HEK293 (cell line): ENCODE data around the gene KRTAP4-7.
"Not testable (repeated sequence)": the region's sequence is repeated elsewhere in the genome, so short reads cannot be mapped to it uniquely, and the experiment has no call there.

Experiments
- CTCF ChIA-PET: fragments of 350-600 bp; formaldehyde crosslinking; extraction: SDS; loops from one replicate; lab custom pipeline; 2021; ENCODE audit warnings: antibody characterized with exemption; lab: Yijun Ruan, JAX
- POLR2A ChIA-PET: fragments of 300-600 bp; formaldehyde crosslinking; extraction: SDS; loops from one replicate; lab custom pipeline; 2020; ENCODE audit warnings: antibody characterized with exemption, inconsistent platforms; lab: Yijun Ruan, JAX
- H3K27ac ChIP-seq: fragments of 200-500 bp; sonication (Bioruptor generic); 2 replicates; pipeline ENCODE4 v1.5.1; 2014; ENCODE audit warnings: low read depth, low read length, control low read depth, inconsistent platforms; ENCODE audit errors: extremely low read depth
- H3K36me3 ChIP-seq, 2 experiments: fragments of 200-500 bp in 1 of 2; sonication (Bioruptor generic) in 1 of 2; 1 replicate in 1 of 2; 2 replicates in 1 of 2; pipeline ENCODE4 v1.5.1; 2014 to 2017; ENCODE audit warnings: inconsistent platforms in 2 of 2, low read length in 2 of 2; ENCODE audit not compliant: control insufficient read depth in 2 of 2, insufficient read depth in 1 of 2
- H3K4me1 ChIP-seq: fragments of 200-500 bp; sonication (Bioruptor generic); 2 replicates; pipeline ENCODE4 v1.5.1; 2014; ENCODE audit warnings: mild to moderate bottlenecking, low read length, inconsistent platforms; ENCODE audit not compliant: control insufficient read depth, insufficient read depth
- H3K4me3 ChIP-seq: 2 replicates; pipeline ENCODE4 v1.5.1; 2011; ENCODE audit warnings: low read depth, mild to moderate bottlenecking, control low read depth, low read length, moderate library complexity
- H3K9me3 ChIP-seq: fragments of 200-500 bp; sonication (Bioruptor generic); 2 replicates; pipeline ENCODE4 v1.5.1; 2014; ENCODE audit warnings: low read depth, low read length, inconsistent platforms; ENCODE audit not compliant: control insufficient read depth, insufficient read depth
- HOXD13 ChIP-seq: sonication (generic); formaldehyde crosslinking; IDR thresholded peaks from 2 replicates; pipeline ENCODE4 v1.8.0; 2022; ENCODE audit warnings: missing genetic modification reagents, borderline replicate concordance
- KLF8 ChIP-seq: fragments of 450-650 bp; formaldehyde crosslinking; IDR thresholded peaks from 2 replicates; pipeline ENCODE4 v1.5.1; 2016; ENCODE audit warnings: missing biosample characterization, missing genetic modification characterization
- SALL2 ChIP-seq: fragments of 450-650 bp; formaldehyde crosslinking; IDR thresholded peaks from 2 replicates; pipeline ENCODE4 v1.5.0; 2017; ENCODE audit warnings: missing biosample characterization, mild to moderate bottlenecking, missing genetic modification characterization, borderline replicate concordance
- SCRT2 ChIP-seq: fragments of 450-650 bp; formaldehyde crosslinking; IDR thresholded peaks from 2 replicates; pipeline ENCODE4 v1.5.1; 2016; ENCODE audit warnings: missing biosample characterization, missing genetic modification characterization
- SETDB1 ChIP-seq: IDR thresholded peaks from one replicate; pipeline ENCODE4 v1.6.1; 2017; ENCODE audit warnings: mild to moderate bottlenecking, low read length, moderate library complexity, mixed read lengths; ENCODE audit not compliant: insufficient read length
- TCF7L2 ChIP-seq: IDR thresholded peaks from 2 replicates; pipeline ENCODE4 v1.6.1; 2011; ENCODE audit warnings: low read depth, mild to moderate bottlenecking, inconsistent platforms, low read length, moderate library complexity, borderline replicate concordance
- ZBTB1 ChIP-seq: fragments of 450-650 bp; formaldehyde crosslinking; IDR thresholded peaks from 2 replicates; pipeline ENCODE4 v1.5.1; 2016; ENCODE audit warnings: missing biosample characterization, missing genetic modification characterization
- ZNF140 ChIP-seq: fragments of 450-650 bp; formaldehyde crosslinking; IDR thresholded peaks from 2 replicates; pipeline ENCODE4 v1.5.1; 2016; ENCODE audit warnings: missing biosample characterization, missing genetic modification characterization
- ZNF174 ChIP-seq: fragments of 450-650 bp; formaldehyde crosslinking; IDR thresholded peaks from 2 replicates; pipeline ENCODE4 v1.5.0; 2017; ENCODE audit warnings: missing biosample characterization, mild to moderate bottlenecking, missing genetic modification characterization
- ZNF335 ChIP-seq: fragments of 450-650 bp; formaldehyde crosslinking; conservative IDR thresholded peaks from 2 replicates; pipeline ENCODE4 v1.5.1; 2016; ENCODE audit warnings: missing biosample characterization, missing genetic modification characterization
- ZNF354C ChIP-seq: fragments of 450-650 bp; formaldehyde crosslinking; IDR thresholded peaks from 2 replicates; pipeline ENCODE4 v1.5.1; 2016; ENCODE audit warnings: missing biosample characterization, missing genetic modification characterization, low read depth, borderline replicate concordance
- ZNF501 ChIP-seq: fragments of 450-650 bp; formaldehyde crosslinking; IDR thresholded peaks from 2 replicates; pipeline ENCODE4 v1.5.1; 2016; ENCODE audit warnings: missing biosample characterization, missing genetic modification characterization
- ZNF529 ChIP-seq: fragments of 450-650 bp; formaldehyde crosslinking; IDR thresholded peaks from 2 replicates; pipeline ENCODE4 v1.5.1; 2017; ENCODE audit warnings: missing genetic modification characterization, missing biosample characterization; ENCODE audit not compliant: insufficient replicate concordance
- ZNF549 ChIP-seq: fragments of 450-650 bp; IDR thresholded peaks from 2 replicates; pipeline ENCODE4 v1.5.1; 2018; ENCODE audit warnings: missing biosample characterization, missing genetic modification characterization, mild to moderate bottlenecking, inconsistent platforms, moderate library complexity
- ZNF629 ChIP-seq: fragments of 450-650 bp; formaldehyde crosslinking; IDR thresholded peaks from 2 replicates; pipeline ENCODE4 v1.5.1; 2017; ENCODE audit warnings: missing biosample characterization, missing genetic modification characterization
- ZNF791 ChIP-seq: fragments of 450-650 bp; formaldehyde crosslinking; IDR thresholded peaks from 2 replicates; pipeline ENCODE4 v1.5.1; 2016; ENCODE audit warnings: missing biosample characterization, missing genetic modification characterization
- ZSCAN23 ChIP-seq: fragments of 450-650 bp; formaldehyde crosslinking; IDR thresholded peaks from 2 replicates; pipeline ENCODE4 v1.5.1; 2016; ENCODE audit warnings: missing biosample characterization, missing genetic modification characterization
- TF ChIP-seq, protein P1 (sequence below): fragments of 450-650 bp; formaldehyde crosslinking; IDR thresholded peaks from 2 replicates; pipeline ENCODE4 v1.5.1; 2016; ENCODE audit warnings: missing biosample characterization, missing genetic modification characterization
- TF ChIP-seq, protein P2 (sequence below): fragments of 450-650 bp; formaldehyde crosslinking; IDR thresholded peaks from 2 replicates; pipeline ENCODE4 v1.5.1; 2016; ENCODE audit warnings: missing biosample characterization, missing genetic modification characterization, borderline replicate concordance
- TF ChIP-seq, protein P3 (sequence below): fragments of 450-650 bp; formaldehyde crosslinking; optimal IDR thresholded peaks from 2 replicates; pipeline ENCODE3; 2016; ENCODE audit warnings: missing biosample characterization, mild to moderate bottlenecking, missing genetic modification characterization
- TF ChIP-seq, protein P4 (sequence below): fragments of 450-650 bp; formaldehyde crosslinking; IDR thresholded peaks from 2 replicates; pipeline ENCODE4 v1.5.1; 2016; ENCODE audit warnings: missing biosample characterization, missing genetic modification characterization, low read depth
- TF ChIP-seq, protein P5 (sequence below): fragments of 450-650 bp; formaldehyde crosslinking; IDR thresholded peaks from 2 replicates; pipeline ENCODE4 v1.5.1; 2016; ENCODE audit warnings: missing biosample characterization, missing genetic modification characterization, borderline replicate concordance

KRTAP4-7 gene

DNA sequence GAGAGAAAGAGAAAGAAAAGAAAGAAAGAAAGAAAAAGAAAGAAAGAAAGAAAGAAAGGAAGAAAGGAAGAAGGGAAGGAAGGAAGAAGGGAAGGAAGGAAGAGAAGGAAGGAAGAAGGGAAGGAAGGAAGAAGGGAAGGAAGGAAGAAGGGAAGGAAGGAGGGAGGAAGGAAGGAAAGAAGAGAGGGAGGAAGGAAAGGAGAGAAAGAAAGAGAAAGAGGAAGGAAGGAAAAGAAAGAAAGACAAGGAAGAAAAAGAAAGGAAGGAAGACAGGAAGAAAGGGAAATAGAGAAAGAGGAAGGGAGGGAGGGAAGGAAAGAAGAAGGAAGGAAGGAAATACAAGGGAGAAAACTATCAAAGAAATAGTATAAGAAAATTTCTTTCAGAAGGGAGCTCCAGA, 7.2 kb upstream of the KRTAP4-7 start (continued):
- TF ChIP-seq, protein P1, sequence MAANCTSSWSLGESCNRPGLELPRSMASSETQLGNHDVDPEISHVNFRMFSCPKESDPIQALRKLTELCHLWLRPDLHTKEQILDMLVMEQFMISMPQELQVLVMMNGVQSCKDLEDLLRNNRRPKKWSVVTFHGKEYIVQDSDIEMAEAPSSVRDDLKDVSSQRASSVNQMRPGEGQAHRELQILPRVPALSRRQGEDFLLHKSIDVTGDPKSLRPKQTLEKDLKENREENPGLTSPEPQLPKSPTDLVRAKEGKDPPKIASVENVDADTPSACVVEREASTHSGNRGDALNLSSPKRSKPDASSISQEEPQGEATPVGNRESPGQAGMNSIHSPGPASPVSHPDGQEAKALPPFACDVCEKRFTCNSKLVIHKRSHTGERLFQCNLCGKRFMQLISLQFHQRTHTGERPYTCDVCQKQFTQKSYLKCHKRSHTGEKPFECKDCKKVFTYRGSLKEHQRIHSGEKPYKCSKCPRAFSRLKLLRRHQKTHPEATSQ (tag by site-specific recombination), result no peak
- TF ChIP-seq ZBTB1, result no peak
- TF ChIP-seq HOXD13 (CRISPR knock-in tag), result no peak
- no peak for TF ChIP-seq ZNF354C (tag by site-specific recombination)
- TF ChIP-seq ZNF174 (tag by site-specific recombination), result no peak
- TF ChIP-seq, protein P2, sequence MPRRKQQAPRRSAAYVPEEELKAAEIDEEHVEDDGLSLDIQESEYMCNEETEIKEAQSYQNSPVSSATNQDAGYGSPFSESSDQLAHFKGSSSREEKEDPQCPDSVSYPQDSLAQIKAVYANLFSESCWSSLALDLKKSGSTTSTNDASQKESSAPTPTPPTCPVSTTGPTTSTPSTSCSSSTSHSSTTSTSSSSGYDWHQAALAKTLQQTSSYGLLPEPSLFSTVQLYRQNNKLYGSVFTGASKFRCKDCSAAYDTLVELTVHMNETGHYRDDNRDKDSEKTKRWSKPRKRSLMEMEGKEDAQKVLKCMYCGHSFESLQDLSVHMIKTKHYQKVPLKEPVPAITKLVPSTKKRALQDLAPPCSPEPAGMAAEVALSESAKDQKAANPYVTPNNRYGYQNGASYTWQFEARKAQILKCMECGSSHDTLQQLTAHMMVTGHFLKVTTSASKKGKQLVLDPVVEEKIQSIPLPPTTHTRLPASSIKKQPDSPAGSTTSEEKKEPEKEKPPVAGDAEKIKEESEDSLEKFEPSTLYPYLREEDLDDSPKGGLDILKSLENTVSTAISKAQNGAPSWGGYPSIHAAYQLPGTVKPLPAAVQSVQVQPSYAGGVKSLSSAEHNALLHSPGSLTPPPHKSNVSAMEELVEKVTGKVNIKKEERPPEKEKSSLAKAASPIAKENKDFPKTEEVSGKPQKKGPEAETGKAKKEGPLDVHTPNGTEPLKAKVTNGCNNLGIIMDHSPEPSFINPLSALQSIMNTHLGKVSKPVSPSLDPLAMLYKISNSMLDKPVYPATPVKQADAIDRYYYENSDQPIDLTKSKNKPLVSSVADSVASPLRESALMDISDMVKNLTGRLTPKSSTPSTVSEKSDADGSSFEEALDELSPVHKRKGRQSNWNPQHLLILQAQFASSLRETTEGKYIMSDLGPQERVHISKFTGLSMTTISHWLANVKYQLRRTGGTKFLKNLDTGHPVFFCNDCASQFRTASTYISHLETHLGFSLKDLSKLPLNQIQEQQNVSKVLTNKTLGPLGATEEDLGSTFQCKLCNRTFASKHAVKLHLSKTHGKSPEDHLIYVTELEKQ (tag by site-specific recombination), result no peak
- TF ChIP-seq SALL2 (tag by site-specific recombination), result peak; percentile 56; the same call in 1 of the 2 replicates
- TF ChIP-seq, protein P3, sequence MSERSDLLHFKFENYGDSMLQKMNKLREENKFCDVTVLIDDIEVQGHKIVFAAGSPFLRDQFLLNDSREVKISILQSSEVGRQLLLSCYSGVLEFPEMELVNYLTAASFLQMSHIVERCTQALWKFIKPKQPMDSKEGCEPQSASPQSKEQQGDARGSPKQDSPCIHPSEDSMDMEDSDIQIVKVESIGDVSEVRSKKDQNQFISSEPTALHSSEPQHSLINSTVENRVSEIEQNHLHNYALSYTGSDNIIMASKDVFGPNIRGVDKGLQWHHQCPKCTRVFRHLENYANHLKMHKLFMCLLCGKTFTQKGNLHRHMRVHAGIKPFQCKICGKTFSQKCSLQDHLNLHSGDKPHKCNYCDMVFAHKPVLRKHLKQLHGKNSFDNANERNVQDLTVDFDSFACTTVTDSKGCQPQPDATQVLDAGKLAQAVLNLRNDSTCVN, result no peak
- TF ChIP-seq, all 188 proteins: peak for 3

DNA sequence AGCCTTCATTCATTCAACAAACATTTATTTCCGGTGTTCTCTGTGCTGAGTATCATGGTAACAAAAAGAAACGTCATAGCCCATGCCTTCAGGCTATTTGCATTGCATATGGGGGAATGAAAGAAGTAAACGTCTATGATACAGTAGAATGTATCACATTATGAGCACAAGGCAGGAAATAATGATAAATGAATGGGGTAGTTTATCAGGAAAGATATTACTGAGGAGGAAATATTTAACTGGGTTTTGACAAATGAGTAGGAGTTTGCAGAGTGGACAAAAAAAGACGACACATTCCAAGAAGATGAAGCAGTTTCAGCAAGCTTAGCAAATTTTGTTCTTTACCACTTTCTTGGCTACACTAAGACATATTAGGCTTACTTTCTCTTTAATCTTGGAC, 1.3 kb upstream of the KRTAP4-7 start:
- Histone ChIP-seq H3K27ac (no peak overlapping the region), H3K4me3 (no peak overlapping the region), H3K4me1 (no peaks in the 10 kb centered on the region), H3K9me3 (no peaks in the 10 kb centered on the region), H3K36me3 (no peaks in the 10 kb centered on the region)
- TF ChIP-seq ZNF549 (tag by site-specific recombination) (no peak), SCRT2 (tag by site-specific recombination) (no peak), ZNF140 (no peak), SETDB1 (no peak), KLF8 (tag by site-specific recombination) (no peak), TCF7L2 (no peak), ZNF529 (no peak), ZSCAN23 (tag by site-specific recombination) (no peak), ZNF335 (tag by site-specific recombination) (no peak), ZNF791 (tag by site-specific recombination) (no peak), ZNF629 (no peak), ZNF501 (tag by site-specific recombination) (no peak)
- TF ChIP-seq, protein P4, sequence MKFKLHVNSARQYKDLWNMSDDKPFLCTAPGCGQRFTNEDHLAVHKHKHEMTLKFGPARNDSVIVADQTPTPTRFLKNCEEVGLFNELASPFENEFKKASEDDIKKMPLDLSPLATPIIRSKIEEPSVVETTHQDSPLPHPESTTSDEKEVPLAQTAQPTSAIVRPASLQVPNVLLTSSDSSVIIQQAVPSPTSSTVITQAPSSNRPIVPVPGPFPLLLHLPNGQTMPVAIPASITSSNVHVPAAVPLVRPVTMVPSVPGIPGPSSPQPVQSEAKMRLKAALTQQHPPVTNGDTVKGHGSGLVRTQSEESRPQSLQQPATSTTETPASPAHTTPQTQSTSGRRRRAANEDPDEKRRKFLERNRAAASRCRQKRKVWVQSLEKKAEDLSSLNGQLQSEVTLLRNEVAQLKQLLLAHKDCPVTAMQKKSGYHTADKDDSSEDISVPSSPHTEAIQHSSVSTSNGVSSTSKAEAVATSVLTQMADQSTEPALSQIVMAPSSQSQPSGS (tag by site-specific recombination), result no peak
- TF ChIP-seq, protein P5, sequence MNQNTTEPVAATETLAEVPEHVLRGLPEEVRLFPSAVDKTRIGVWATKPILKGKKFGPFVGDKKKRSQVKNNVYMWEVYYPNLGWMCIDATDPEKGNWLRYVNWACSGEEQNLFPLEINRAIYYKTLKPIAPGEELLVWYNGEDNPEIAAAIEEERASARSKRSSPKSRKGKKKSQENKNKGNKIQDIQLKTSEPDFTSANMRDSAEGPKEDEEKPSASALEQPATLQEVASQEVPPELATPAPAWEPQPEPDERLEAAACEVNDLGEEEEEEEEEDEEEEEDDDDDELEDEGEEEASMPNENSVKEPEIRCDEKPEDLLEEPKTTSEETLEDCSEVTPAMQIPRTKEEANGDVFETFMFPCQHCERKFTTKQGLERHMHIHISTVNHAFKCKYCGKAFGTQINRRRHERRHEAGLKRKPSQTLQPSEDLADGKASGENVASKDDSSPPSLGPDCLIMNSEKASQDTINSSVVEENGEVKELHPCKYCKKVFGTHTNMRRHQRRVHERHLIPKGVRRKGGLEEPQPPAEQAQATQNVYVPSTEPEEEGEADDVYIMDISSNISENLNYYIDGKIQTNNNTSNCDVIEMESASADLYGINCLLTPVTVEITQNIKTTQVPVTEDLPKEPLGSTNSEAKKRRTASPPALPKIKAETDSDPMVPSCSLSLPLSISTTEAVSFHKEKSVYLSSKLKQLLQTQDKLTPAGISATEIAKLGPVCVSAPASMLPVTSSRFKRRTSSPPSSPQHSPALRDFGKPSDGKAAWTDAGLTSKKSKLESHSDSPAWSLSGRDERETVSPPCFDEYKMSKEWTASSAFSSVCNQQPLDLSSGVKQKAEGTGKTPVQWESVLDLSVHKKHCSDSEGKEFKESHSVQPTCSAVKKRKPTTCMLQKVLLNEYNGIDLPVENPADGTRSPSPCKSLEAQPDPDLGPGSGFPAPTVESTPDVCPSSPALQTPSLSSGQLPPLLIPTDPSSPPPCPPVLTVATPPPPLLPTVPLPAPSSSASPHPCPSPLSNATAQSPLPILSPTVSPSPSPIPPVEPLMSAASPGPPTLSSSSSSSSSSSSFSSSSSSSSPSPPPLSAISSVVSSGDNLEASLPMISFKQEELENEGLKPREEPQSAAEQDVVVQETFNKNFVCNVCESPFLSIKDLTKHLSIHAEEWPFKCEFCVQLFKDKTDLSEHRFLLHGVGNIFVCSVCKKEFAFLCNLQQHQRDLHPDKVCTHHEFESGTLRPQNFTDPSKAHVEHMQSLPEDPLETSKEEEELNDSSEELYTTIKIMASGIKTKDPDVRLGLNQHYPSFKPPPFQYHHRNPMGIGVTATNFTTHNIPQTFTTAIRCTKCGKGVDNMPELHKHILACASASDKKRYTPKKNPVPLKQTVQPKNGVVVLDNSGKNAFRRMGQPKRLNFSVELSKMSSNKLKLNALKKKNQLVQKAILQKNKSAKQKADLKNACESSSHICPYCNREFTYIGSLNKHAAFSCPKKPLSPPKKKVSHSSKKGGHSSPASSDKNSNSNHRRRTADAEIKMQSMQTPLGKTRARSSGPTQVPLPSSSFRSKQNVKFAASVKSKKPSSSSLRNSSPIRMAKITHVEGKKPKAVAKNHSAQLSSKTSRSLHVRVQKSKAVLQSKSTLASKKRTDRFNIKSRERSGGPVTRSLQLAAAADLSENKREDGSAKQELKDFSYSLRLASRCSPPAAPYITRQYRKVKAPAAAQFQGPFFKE (tag by site-specific recombination), result no peak
- ChIA-PET CTCF (no interaction called here), POLR2A (no interaction called here)

DNA sequence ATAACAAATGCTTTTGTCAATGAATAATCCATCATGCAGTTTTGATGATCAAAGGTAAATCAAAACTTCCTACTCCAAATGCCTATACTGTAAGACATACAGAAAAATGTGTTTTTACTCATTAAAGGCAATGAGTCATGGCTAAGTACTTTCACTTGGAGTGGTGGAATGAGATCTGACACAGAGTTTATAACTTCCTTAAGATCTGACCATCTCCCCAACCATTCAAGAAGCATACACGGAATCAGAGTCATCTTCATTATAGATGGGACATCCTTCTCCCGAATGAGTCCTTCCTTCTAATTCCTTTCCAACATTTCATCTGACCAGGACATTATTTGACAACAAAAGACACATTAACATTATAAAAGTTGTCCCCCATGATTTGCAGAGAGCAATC, 523 bp upstream of the KRTAP4-7 start:
- H3K4me1 ChIP-seq, H3K27ac ChIP-seq, H3K9me3 ChIP-seq, H3K4me3 ChIP-seq, H3K36me3 ChIP-seq, POLR2A ChIA-PET, CTCF ChIA-PET: not testable (repeated sequence)
